Retinal pigment epithelial cell (primary cell): Measurements from ENCODE around the gene TAF15.
A peak's percentile ranks its signal among the peaks of the same experiment; 100 is the strongest.

Source experiments
- DNase-seq: peaks from one replicate; pipeline ENCODE4 v3.0.0-alpha.2; 2010; ENCODE audit warnings: low read depth
- H3K4me3 ChIP-seq: 2 replicates; pipeline ENCODE4 v1.5.1; 2011; ENCODE audit warnings: mild to moderate bottlenecking, low read length, control low read depth, moderate library complexity
- CTCF ChIP-seq: conservative IDR thresholded peaks from 2 replicates; pipeline ENCODE4 v1.5.1; 2011; ENCODE audit warnings: low read depth, low read length, control low read depth, inconsistent platforms

The TAF15 gene

GRCh38 chr17:35807371-35808144 is 1.7 kb upstream of the TAF15 start:
- H3K4me3 ChIP-seq = no peak overlapping the region
- TF ChIP-seq CTCF = no peak
- no peak for DNase-seq

GRCh38 chr17:35808240-35808961 is 883 bp upstream of the TAF15 start:
- H3K4me3 ChIP-seq = peak overlapping the region; percentile 70
- no peak for TF ChIP-seq CTCF
- DNase-seq = no peak

- TF ChIP-seq CTCF = no peak
- peak overlapping the region; percentile 70 for H3K4me3 ChIP-seq
- no peak for DNase-seq
Observed at GRCh38 chr17:35809855-35810461, 674 bp downstream of the TAF15 start.

- DNase-seq = no peak
- no peak overlapping the region for H3K4me3 ChIP-seq
- TF ChIP-seq CTCF = no peak
Observed at GRCh38 chr17:35811759-35812158, 2.5 kb downstream of the TAF15 start.

- no peak overlapping the region for H3K4me3 ChIP-seq
- TF ChIP-seq CTCF = no peak
- no peak for DNase-seq
Observed at GRCh38 chr17:35812456-35812855, 3.2 kb downstream of the TAF15 start.

GRCh38 chr17:35816723-35817122 is 7.4 kb downstream of the TAF15 start:
- no peak overlapping the region for H3K4me3 ChIP-seq
- no peak for DNase-seq
- TF ChIP-seq CTCF = no peak
